GM18867 (cell line): ENCODE results near the gene IMPDH1.

ENCODE experiments used
- ATAC-seq: cut with Tn5 transposase; IDR thresholded peaks from one replicate; pipeline ENCODE4 v1.9.1; 2021; ENCODE audit warnings: mild to moderate bottlenecking, moderate library complexity; ENCODE audit not compliant: unreplicated experiment

The IMPDH1 gene

GRCh38 chr7:128435327-128435686, 25.5 kb upstream of the IMPDH1 start:
- no peak for ATAC-seq

GRCh38 chr7:128434413-128435326, 24.9 kb upstream of the IMPDH1 start:
- no peak for ATAC-seq

GRCh38 chr7:128431754-128432153, 22.0 kb upstream of the IMPDH1 start:
- ATAC-seq = no peak

GRCh38 chr7:128431221-128431620, 21.4 kb upstream of the IMPDH1 start:
- ATAC-seq = no peak

GRCh38 chr7:128430207-128430606, 20.4 kb upstream of the IMPDH1 start:
- no peak for ATAC-seq

- ATAC-seq = no peak
These were observed 17.6 kb upstream of the IMPDH1 start for GRCh38 chr7:128427289-128427891.

GRCh38 chr7:128425850-128426249, 16.1 kb upstream of the IMPDH1 start:
- no peak for ATAC-seq

GRCh38 chr7:128424686-128425275, 15.0 kb upstream of the IMPDH1 start:
- no peak for ATAC-seq

GRCh38 chr7:128422842-128423241, 13.1 kb upstream of the IMPDH1 start:
- ATAC-seq = no peak

GRCh38 chr7:128422037-128422436, 12.3 kb upstream of the IMPDH1 start:
- no peak for ATAC-seq

GRCh38 chr7:128421384-128421783, 11.6 kb upstream of the IMPDH1 start:
- ATAC-seq = no peak

GRCh38 chr7:128420773-128421172, 11.0 kb upstream of the IMPDH1 start:
- ATAC-seq = no peak

GRCh38 chr7:128419257-128419656, 9.5 kb upstream of the IMPDH1 start:
- no peak for ATAC-seq

- no peak for ATAC-seq
These were observed 7.3 kb upstream of the IMPDH1 start for GRCh38 chr7:128417071-128417470.

GRCh38 chr7:128415217-128415785, 5.5 kb upstream of the IMPDH1 start:
- no peak for ATAC-seq

GRCh38 chr7:128410451-128410753, 620 bp upstream of the IMPDH1 start:
- ATAC-seq = no peak

GRCh38 chr7:128408709-128409595, 830 bp downstream of the IMPDH1 start:
- no peak for ATAC-seq

- no peak for ATAC-seq
These were observed 1.8 kb downstream of the IMPDH1 start for GRCh38 chr7:128407751-128408708.

GRCh38 chr7:128407233-128407589, 2.6 kb downstream of the IMPDH1 start:
- ATAC-seq = no peak
